HG03064 (cell line): ENCODE results near the gene PREX1.

Experiments
- ATAC-seq: cut with Tn5 transposase; IDR thresholded peaks from one replicate; pipeline ENCODE4 v1.9.1; 2021; ENCODE audit warnings: low read depth; ENCODE audit not compliant: unreplicated experiment

Gene PREX1

GRCh38 chr20:48629960-48630315, 197.9 kb downstream of the PREX1 start:
- no peak for ATAC-seq

- ATAC-seq = no peak
Measured at GRCh38 chr20:48629069-48629959, 198.5 kb downstream of the PREX1 start.

GRCh38 chr20:48627737-48628128, 200.1 kb downstream of the PREX1 start:
- ATAC-seq = no peak

GRCh38 chr20:48626938-48627736, 200.7 kb downstream of the PREX1 start:
- ATAC-seq = no peak

GRCh38 chr20:48626226-48626937, 201.4 kb downstream of the PREX1 start:
- ATAC-seq = no peak

- no peak for ATAC-seq
Measured at GRCh38 chr20:48625136-48625900, 202.5 kb downstream of the PREX1 start.

GRCh38 chr20:48624315-48625020, 203.3 kb downstream of the PREX1 start:
- no peak for ATAC-seq

- no peak for ATAC-seq
Measured at GRCh38 chr20:48623906-48624265, 203.9 kb downstream of the PREX1 start.

GRCh38 chr20:48623176-48623905, 204.5 kb downstream of the PREX1 start:
- ATAC-seq = no peak

- ATAC-seq = no peak
Measured at GRCh38 chr20:48622421-48622820, 205.4 kb downstream of the PREX1 start.

GRCh38 chr20:48621376-48622078, 206.3 kb downstream of the PREX1 start:
- no peak for ATAC-seq

GRCh38 chr20:48620507-48621375, 207.1 kb downstream of the PREX1 start:
- no peak for ATAC-seq

GRCh38 chr20:48620154-48620506, 207.7 kb downstream of the PREX1 start:
- no peak for ATAC-seq

- no peak for ATAC-seq
Measured at GRCh38 chr20:48619126-48620101, 208.4 kb downstream of the PREX1 start.

GRCh38 chr20:48618631-48619030, 209.2 kb downstream of the PREX1 start:
- no peak for ATAC-seq

- no peak for ATAC-seq
Measured at GRCh38 chr20:48618052-48618451, 209.7 kb downstream of the PREX1 start.

GRCh38 chr20:48617481-48617880, 210.3 kb downstream of the PREX1 start:
- no peak for ATAC-seq
